ENCODE data around the gene REC8. TPM values are rescaled to one million over a fixed set of nuclear protein-coding genes. Genes with fewer than 3 reads are reported as not detected.

REC8 gene, protein sequence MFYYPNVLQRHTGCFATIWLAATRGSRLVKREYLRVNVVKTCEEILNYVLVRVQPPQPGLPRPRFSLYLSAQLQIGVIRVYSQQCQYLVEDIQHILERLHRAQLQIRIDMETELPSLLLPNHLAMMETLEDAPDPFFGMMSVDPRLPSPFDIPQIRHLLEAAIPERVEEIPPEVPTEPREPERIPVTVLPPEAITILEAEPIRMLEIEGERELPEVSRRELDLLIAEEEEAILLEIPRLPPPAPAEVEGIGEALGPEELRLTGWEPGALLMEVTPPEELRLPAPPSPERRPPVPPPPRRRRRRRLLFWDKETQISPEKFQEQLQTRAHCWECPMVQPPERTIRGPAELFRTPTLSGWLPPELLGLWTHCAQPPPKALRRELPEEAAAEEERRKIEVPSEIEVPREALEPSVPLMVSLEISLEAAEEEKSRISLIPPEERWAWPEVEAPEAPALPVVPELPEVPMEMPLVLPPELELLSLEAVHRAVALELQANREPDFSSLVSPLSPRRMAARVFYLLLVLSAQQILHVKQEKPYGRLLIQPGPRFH
- total RNA-seq, result 26.3 TPM

DNA sequence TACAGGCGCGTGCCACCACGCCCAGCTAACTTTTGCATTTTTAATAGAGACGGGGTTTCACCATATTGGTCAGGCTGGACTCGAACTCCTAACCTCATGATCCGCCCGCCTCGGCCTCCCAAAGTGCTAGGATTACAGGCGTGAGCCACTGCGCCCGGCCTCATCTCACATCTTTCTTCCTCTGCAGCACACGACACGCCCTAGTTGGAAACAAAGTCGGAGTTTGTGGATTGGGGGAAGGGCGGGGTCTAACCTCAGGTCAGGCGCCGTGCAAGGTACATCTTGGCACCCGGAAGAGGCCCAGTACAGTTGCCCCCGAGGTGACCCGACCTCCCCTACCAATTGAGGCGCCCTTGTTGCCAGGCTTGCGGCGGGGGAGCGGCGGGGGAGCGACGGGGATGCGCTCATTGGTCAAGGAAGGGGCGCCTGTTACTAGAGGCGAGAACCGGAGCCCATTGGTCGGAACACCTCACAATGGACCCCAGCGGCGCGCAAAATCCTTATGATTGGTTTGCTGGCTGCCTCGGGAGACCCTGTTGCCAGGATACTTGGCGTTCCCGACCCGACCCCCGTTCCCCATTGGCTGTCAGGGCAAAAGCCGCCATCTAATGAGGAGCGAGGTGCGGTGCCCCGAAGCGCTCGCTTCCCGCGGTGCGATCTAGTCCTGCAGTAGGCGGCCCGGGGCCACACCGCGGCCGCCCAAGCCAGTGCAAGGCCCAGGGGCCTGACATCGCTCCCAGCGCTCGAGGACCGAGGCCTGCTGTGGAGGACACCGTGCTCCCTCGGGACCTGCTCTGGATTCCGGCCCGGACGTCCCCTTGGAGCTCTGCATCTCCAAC lies at the start of gene REC8:
Gene REC8, plus strand, starts transcription at position 659 of the 839 bp plus-strand sequence. CDS start 473 bp downstream, outside the sequence.

DNA sequence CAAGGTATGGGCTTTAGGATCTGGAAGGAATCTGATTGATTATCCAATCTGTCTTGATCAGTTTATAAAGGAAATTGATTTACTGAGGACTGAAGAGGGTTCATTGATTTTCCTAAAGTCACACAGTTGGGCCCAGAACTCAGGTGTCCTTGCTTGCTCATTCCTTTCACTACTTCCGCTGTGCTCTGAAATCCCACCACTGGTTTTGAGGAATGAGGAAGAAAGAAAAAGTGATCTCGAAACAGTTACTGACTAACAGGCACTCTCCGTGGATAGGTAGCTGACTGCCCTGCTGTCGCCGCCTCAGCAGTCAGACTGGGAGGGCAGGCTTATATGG lies 41.5 kb upstream of the REC8 start, which contains the start of gene FITM1:
Gene FITM1, plus strand, starts transcription at position 280 of the 337 bp plus-strand sequence. CDS start 905 bp downstream, outside the sequence.

GRCh38 chr14:24135834-24136683 lies 35.8 kb upstream of the REC8 start, which contains the start of gene PSME1:
Gene PSME1, plus strand, starts transcription at chr14:24136194. Its CDS starts 69 bp downstream, at chr14:24136263.

DNA sequence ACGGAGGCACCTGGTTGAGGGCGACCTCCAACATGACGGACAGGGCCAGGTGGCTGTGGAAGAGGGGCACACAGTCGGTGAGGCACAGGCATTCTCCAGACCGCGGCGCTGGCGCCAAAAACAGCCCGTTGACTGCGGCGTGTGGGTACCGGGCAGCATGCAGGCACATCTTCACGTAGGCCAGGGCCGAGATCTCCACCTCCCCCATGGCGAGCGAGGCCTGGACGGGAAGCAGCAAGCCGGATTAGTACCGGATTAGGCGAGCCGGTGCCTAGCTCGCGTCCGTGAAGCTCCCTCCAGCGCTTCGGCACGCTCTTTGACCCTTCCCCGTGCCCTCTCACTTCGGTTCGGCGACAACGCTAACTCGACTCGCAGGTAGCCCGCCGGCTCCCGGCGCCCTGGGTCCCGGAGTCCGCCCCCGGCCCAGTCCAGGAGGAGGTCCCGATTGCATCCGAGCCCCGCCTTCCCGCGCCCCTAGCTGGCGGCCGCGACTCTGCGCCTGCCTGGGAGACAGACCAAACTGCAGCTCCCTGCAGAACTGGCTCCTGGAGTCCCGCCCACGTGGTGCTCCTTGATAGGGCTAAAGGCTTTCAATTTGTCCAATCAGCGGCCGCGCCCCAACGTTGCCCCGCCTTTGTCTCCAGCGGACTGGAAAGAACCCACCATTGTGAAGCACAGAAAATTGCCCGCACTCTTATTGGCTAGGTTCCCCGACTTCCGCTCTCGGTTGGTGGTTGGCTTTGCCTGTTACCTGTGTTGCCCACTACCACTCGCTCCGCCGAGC lies 30.6 kb upstream of the REC8 start, which contains the start of gene EMC9:
Gene EMC9, minus strand, starts transcription at position 495 of the 784 bp plus-strand sequence. Its CDS starts 287 bp downstream, at position 208.

GRCh38 chr14:24146453-24146977 lies 25.4 kb upstream of the REC8 start, which contains the start of gene PSME2:
Gene PSME2, minus strand, starts transcription at chr14:24146610. Its CDS starts 29 bp downstream, at chr14:24146581.

GRCh38 chr14:24146978-24147760 lies 24.7 kb upstream of the REC8 start, which contains the start of gene RNF31:
Gene RNF31, plus strand, starts transcription at chr14:24147498. Its CDS starts 201 bp downstream, at chr14:24147699.

GRCh38 chr14:24160850-24161804 lies 10.8 kb upstream of the REC8 start, which contains the start of gene IRF9:
Gene IRF9, plus strand, starts transcription at chr14:24161265. Its CDS starts 880 bp downstream, at chr14:24162145.

DNA sequence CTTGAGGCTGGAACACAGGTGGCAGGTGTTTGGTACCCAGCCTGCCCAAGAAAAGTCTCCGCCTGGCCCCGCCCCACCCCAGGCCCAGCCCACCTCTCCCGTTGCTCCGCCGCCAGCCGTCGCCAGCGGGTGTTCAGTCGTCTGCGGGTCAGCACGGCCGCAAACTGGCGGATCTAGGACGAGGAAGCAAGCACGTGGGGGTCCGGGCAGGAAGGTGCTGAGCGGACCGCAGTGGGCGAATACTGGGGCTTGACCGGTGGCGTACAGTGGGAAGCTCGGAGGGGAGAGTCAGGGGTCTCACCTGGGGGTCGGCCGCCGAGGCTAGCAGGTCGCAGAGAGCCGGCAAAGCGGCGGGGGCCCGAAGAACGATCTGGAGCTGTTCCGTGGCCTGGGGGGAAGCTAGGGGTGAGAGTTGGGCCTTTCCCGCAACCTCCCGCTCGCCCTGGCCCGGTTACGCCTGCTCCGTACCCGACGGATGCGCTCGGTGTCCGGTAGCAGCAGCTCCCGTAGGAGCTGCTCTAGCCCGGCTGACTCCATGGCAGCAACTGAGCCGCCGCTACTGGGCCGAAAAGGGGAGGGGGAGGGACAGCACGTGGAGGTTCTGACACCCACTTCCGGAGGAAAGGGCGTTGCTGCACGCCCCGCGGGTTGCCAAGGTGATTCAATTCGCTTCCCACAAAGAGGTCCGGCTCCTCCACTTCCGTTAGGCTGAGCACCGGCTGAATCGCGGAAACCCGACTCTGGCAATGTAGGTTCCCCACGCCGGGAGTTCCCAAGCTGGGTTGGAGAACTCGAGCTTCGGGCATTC lies 16.6 kb downstream of the REC8 start, which contains the start of gene IPO4:
Gene IPO4, minus strand, starts transcription at position 566 of the 808 bp plus-strand sequence. Its CDS starts 29 bp downstream, at position 537.

DNA sequence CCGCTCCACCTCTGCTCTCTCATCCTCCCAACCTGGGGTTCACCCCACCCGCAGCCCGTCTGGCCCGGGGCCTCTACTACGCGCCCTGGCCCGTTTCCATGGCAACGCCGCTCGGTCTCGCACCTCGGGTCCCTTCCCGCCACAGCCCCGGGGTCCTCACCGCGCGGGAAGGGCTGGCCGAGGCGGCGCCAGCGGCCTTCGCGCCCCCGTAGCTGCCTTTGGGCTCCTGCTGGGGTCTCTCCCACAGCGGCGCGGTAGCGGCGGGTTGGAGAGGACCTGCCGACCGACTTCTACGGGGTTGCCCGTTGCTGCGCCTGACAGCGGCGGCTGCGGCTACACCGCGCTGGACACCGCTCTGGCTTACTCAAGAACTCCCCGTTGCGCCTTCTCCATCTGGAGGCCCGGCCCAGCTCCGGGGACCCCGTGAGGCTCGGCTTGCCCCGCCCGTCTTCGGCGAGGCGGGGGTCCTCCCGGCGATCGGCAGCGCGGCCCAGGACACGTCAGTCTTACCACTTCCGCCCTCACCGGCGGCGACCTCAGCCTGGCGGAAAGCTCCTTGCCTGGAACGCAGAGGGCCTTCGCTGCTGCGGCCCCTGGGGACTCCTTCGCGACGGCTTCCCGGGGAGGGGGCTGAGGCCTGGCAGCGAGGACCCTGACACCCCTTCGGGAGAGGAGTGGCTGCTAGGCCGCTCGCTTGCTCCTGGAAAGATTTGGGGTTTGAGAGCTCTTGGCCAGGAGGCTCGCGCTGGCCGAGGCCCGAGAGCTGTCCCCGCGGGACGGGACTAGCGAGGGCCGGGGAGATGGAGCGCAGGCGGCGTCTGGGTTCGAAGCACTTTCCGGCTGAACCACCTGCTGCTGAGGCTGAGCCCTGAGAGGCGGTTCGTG lies 23.5 kb downstream of the REC8 start, which contains the start of gene TM9SF1:
Gene TM9SF1, minus strand, starts transcription at position 256 of the 885 bp plus-strand sequence. CDS start 422 bp downstream, outside the sequence.

DNA sequence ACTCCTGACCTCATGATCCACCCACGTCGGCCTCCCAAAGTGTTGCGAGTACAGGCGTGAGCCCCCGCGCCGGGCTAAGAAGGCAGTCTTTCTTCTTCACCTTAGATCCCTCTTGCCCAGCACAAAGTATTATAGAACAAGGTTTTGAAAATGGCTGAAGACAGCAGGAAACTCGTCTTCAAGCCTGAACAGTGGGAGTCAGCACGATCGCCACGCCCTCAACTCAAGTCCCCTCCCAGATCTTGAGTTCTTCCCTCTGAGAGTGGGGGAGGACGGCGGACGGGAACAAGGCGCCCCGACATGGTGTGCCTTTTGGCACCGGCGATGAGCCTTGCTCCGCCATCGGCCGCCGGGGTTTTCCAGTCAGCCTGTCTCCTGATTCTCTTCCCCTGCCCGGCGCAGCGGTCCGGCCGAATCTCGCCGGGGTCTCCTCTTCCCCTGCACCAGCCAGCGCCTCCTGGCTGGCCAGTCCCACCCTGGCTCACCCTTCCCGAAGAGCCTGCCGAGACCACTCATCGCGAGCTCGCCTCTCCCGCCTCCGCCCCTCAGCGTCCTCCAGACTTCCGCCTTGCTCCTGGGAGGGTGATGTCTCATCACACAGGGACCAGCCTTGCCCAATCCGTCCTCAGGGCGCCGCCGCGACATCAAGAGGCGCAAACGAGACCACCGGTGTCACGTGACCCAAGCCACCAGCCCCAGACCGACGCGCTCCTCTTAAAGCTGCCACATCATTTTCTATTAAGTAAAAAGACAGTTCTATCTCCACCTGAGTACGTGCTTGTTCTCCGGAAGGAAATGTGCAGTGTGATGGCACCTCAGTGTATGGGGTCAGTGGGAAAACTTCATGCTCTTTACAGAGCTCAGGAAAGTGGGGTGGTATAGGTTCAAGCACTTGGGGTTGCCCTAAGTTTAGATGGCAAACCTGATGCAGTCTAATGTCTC lies 41.3 kb downstream of the REC8 start, which contains the start of gene CHMP4A:
Gene CHMP4A, minus strand, starts transcription at position 565 of the 942 bp plus-strand sequence. Its CDS starts 49 bp downstream, at position 516.

DNA sequence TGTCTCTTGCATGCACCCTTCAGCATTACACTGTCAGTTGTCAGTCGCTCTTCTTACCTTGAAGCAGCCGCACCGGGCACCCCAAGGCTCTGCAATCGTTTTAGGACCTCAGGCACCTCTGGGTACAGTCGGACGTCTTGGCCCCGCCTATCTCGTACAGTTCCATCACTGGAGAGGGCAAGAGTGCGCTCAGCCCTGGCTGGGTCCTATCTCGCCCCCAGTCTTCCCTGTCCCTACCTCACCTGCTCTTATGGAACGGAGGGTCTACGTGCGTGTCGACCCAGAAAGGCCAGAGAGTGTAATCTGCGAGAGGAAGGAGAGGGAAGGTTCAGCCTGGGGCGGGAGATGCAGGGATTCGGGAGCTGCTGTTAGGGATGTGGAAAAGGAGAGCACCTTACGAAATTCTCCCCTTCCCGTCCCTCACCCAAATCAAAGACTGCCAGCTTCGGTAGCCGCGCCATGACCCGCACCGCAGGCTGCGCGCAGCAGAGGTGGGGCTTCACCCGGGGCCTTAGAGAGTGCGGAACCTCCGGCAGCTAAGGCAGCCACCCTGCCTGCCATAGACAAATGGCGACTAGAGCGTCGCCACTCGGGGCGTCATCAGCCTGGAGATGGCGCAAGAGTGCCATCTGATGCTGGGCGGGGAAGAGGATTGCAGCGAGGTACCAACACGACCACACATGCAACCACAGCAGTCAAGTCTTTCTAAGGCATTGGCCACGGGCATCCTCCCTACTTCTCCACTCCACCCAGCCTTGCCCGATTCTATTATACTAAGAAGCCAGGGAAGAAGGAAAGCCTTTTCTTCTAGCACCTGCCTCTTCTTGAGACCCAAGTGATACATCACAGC lies 43.8 kb downstream of the REC8 start, which contains the start of gene MDP1:
Gene MDP1, minus strand, starts transcription at position 572 of the 850 bp plus-strand sequence. Its CDS starts 111 bp downstream, at position 461.

